ENCODE results near the gene MYO19. TPM values are rescaled to one million over a fixed set of nuclear protein-coding genes. Genes with fewer than 3 reads are reported as not detected.
"Not testable (repeated sequence)": the region's sequence is repeated elsewhere in the genome, so short reads cannot be mapped to it uniquely, and the experiment has no call there.

Gene MYO19
- polyA plus RNA-seq, 4 donors, result 26.1 to 61.1 (median 41.0) TPM

GRCh38 chr17:36501351-36501750 is 33.3 kb downstream of the MYO19 start:
- DNase-seq (ENCODE audit: low read depth in 4 of 4, low spot score in 3 of 4), result no peak

GRCh38 chr17:36500745-36501225 is 33.9 kb downstream of the MYO19 start:
- DNase-seq (ENCODE audit: low read depth in 4 of 4, low spot score in 3 of 4), result no peak

GRCh38 chr17:36498560-36499300 is 35.9 kb downstream of the MYO19 start:
- no peak for DNase-seq (ENCODE audit: low read depth in 4 of 4, low spot score in 3 of 4)

- no peak for DNase-seq (ENCODE audit: low read depth in 4 of 4, low spot score in 3 of 4)
These were observed 36.5 kb downstream of the MYO19 start for GRCh38 chr17:36498155-36498554.

- no peak for DNase-seq (ENCODE audit: low read depth in 4 of 4, low spot score in 3 of 4)
These were observed 38.5 kb downstream of the MYO19 start for GRCh38 chr17:36496018-36496789.

GRCh38 chr17:36495076-36495578 is 39.5 kb downstream of the MYO19 start:
- DNase-seq (ENCODE audit: low read depth in 4 of 4, low spot score in 3 of 4), result no peak

- DNase-seq (ENCODE audit: low read depth in 4 of 4, low spot score in 3 of 4), result no peak
These were observed 40.0 kb downstream of the MYO19 start for GRCh38 chr17:36494674-36495073.

GRCh38 chr17:36493956-36494355 is 40.7 kb downstream of the MYO19 start:
- DNase-seq (ENCODE audit: low read depth in 4 of 4, low spot score in 3 of 4), result no peak

- peak; percentile 80 to 86 (median 84) for DNase-seq (ENCODE audit: low read depth in 4 of 4, low spot score in 3 of 4)
These were observed 48.2 kb downstream of the MYO19 start, which contains the start of gene ZNHIT3 for GRCh38 chr17:36486204-36487194. ZNHIT3 (plus strand) TSS chr17:36486681; CDS start chr17:36486700, 19 bp downstream.

GRCh38 chr17:36485805-36486203 is 48.9 kb downstream of the MYO19 start:
- DNase-seq (ENCODE audit: low read depth in 4 of 4, low spot score in 3 of 4), result no peak

- no peak for DNase-seq (ENCODE audit: low read depth in 4 of 4, low spot score in 3 of 4)
These were observed 49.6 kb downstream of the MYO19 start for GRCh38 chr17:36485027-36485426.

GRCh38 chr17:36484021-36484420 is 50.6 kb downstream of the MYO19 start:
- DNase-seq (ENCODE audit: low read depth in 4 of 4, low spot score in 3 of 4), result not testable (repeated sequence)

GRCh38 chr17:36482611-36483504 is 51.8 kb downstream of the MYO19 start:
- peak in 3 of 4 donors; percentile 60 to 66 (median 66) for DNase-seq (ENCODE audit: low read depth in 4 of 4, low spot score in 3 of 4)

- no peak for DNase-seq (ENCODE audit: low read depth in 4 of 4, low spot score in 3 of 4)
These were observed 52.8 kb downstream of the MYO19 start for GRCh38 chr17:36481829-36482228.

- DNase-seq (ENCODE audit: low read depth in 4 of 4, low spot score in 3 of 4), result no peak
These were observed 59.2 kb downstream of the MYO19 start for GRCh38 chr17:36475346-36475970.

GRCh38 chr17:36474571-36474970 is 60.1 kb downstream of the MYO19 start:
- DNase-seq (ENCODE audit: low read depth in 4 of 4, low spot score in 3 of 4), result no peak

- DNase-seq (ENCODE audit: low read depth in 4 of 4, low spot score in 3 of 4), result no peak
These were observed 64.2 kb downstream of the MYO19 start for GRCh38 chr17:36470499-36470898.

GRCh38 chr17:36469733-36470132 is 64.9 kb downstream of the MYO19 start:
- no peak for DNase-seq (ENCODE audit: low read depth in 4 of 4, low spot score in 3 of 4)

Measured in left renal pelvis (tissue), 4 donors.